GM18499 (cell line): ENCODE results near the gene RELN.
"Not testable (repeated sequence)": the region's sequence is repeated elsewhere in the genome, so short reads cannot be mapped to it uniquely, and the experiment has no call there.

Experiments used
- ATAC-seq: cut with Tn5 transposase; IDR thresholded peaks from one replicate; pipeline ENCODE4 v1.9.1; 2021; ENCODE audit warnings: moderate number of reproducible peaks; ENCODE audit not compliant: insufficient read depth, unreplicated experiment

RELN gene

DNA sequence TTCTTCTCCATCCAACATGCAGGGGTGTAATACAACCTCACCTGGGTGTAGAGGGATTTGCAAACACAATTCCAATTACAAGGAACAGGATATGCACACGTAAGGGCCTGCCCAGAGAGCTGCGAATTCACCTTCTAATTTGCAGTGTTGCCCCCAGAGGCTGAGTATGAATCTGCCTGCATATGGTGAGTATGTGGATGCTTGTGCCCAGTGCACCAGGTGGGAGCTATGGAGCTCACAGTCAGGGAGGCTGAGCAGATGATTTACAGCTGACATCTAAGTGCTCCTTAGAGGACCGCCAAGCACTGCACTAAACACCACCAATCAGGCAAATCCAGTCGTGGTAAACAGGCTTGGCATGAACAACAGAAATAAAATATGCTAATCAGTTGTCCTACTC lies 132.0 kb downstream of the RELN start:
- no peak for ATAC-seq

- ATAC-seq, result no peak
These were observed 132.5 kb downstream of the RELN start for GRCh38 chr7:103856929-103857328.

- no peak for ATAC-seq
These were observed 133.8 kb downstream of the RELN start for GRCh38 chr7:103855671-103856070.

DNA sequence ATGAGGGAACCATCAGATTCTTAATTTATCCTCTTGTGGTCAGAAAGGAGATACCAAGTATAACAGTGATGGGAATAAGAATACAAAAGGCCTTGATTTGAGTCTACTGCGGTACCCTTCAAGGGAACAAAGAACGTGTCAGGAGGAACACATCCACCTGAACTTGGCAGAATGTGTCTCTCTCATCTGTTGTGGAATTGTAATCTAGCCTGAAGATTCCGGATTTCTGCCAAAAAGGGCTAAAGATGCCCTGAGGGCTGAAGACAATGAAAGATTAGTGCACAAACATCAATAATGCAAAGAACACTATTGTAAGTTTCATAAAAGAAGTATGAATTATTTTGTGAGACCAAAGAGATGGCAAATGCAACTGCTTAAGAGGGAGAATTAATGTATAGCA lies 134.8 kb downstream of the RELN start:
- no peak for ATAC-seq

DNA sequence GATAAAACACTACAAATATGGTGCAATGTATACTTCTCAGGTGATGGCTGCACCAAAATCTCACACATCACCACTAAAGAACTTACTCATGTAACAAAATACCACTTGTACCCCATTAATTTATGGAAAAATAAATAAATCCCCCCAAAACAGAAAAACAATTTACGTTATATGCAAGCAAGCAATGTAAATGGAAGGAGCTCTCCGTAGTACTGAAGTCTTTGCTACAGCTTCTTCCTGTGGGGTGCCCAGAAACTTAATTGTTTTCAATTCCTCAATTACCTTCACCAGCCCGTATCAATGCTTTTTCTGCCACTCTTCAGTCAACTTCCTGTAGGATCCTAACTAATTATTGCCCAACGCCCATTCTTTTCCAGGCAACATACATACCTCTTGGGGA lies 138.1 kb downstream of the RELN start:
- no peak for ATAC-seq

- ATAC-seq, result no peak
These were observed 145.6 kb downstream of the RELN start for GRCh38 chr7:103843689-103844480.

DNA sequence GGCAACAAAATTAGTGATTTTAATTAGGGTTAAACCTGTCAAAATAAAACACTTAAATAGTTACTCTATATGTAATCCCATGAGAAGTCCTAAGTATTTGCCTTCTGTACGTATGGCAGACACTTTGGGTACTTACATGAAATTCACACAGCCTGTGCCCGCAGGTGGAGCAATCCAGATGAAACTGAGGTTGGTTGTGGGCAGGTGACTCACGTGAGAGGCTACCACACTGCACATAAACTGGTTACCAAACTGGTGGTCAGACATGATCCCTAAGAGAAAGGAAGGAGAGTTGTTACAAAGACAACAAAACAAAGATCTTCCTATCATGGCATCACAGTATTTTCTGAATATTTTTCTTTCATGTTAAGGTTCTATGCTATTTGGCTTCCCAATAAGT lies 156.1 kb downstream of the RELN start:
- no peak for ATAC-seq

DNA sequence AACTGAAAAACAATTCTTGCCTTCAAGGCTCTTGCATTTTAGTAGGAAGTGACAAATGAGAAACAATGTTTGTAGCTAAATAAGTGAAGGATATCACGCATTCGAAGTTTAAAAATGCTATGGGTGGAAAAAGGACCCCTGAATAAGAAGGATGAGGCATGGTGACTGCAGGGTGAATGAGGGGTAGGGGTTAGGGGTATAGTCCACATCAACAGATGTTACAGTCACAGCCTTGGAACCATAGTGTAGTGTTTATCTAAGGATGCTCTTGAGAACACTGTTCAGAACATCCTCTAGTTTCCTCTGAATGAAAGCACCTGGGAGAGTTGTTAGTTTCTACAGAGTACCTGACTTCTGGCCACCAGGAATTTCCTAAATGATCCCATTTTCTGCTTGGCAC lies 157.0 kb downstream of the RELN start:
- ATAC-seq, result no peak

DNA sequence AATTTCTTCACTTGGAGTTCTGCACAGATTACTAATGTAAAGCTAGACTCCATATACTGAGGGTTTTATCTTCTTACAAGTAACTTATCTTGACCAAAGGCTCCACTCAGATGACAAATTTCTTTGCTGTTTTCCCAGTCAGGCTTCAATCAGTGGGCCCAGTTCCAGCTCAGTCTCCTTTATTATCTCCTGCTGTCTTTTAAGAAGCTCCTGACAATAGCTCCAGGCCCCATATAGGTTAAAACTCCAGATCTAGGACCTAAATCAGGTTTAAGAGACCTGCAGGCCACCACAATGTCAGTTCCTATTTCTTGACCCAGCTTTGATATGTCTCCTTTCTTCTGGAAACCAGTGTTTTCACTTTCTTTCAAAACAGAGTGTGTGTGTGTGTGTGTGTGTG lies 165.2 kb downstream of the RELN start:
- no peak for ATAC-seq

GRCh38 chr7:103823084-103823483 lies 166.4 kb downstream of the RELN start:
- no peak for ATAC-seq

DNA sequence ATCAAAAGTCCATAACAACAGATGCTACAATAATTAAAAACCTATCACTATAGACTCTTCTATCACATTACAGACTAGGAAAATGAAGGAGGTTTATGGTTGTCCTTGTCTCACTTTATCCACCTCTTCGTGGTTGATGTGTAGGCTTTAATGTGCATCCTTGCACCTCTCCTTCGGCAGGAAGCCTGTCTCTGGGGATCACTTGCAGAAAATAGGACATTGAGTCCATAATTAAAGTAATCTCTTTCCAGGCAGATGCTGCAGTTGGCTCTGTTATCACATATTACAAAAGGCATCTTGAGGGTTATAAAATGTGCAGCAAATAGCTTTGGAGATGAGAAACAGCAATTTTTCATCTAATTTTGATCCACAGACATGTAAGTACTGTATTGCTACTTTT lies 168.4 kb downstream of the RELN start:
- ATAC-seq, result no peak

GRCh38 chr7:103815972-103816371 lies 173.5 kb downstream of the RELN start:
- ATAC-seq, result not testable (repeated sequence)

GRCh38 chr7:103813970-103814369 lies 175.5 kb downstream of the RELN start:
- no peak for ATAC-seq

DNA sequence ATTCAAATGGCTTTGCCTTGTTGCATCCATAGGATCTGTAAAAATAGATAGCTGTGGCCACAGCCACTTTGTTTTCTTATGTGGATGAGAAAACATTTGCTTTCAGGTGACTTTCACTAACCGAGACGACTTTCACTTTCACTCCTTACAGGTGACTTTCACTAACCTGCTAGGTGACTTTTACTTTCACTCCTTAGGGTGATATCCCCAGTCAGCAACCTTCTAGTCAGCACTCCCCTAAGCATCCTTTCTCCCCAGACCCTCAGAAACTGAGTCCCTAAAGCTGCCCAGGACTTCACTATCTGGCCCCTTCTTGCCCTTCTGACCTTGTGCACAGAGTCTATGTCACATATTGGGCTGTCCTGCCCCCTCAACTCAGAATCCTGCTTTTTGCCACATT lies 177.5 kb downstream of the RELN start:
- no peak for ATAC-seq

DNA sequence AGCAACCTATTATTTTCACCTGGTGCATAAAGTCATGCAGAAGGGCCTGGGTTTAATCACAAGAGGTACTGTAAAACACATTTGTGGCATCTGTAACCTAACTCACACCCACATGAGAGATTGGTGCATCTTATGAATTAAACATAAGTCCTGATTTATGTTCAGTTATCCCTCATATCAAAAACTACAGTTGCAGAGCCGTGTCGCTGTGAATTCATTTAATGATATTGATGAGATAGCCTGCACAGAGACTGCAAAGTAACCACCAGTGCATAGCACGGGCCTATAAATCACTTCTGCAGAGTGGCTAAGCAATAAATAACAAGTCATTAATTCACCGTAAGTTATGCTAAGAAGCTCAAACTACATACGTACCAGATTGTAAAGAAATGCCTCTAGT lies 178.2 kb downstream of the RELN start:
- ATAC-seq, result no peak

DNA sequence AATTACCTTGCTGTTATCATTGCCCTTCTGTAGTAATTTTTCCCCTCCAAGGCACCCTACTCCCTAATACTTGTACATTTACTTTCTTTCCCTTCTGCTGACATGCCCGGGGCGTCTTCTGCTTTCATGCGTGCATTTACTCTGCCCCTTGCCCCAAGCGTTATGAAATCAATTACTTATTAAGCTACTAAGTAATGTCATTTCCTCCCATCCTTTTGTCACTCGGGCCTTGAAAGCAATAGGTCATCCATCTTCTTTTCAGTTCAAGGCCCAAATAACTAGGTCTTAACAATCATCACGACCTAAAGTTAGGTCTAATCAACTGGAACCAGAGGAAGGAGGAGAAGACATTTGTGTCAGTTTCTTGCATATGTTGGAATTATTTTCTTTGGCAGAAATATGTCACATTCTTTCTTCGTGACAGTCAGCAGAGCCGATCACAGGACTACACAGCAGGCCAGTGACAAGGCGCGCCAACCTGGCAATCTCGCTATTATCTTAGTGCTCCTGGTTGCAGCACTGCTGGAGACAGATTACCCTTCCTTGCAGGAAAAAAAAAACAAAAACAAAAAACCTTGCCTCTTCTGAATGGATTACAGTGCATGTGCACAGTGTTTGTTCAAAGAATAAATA lies 179.2 kb downstream of the RELN start:
- no peak for ATAC-seq

DNA sequence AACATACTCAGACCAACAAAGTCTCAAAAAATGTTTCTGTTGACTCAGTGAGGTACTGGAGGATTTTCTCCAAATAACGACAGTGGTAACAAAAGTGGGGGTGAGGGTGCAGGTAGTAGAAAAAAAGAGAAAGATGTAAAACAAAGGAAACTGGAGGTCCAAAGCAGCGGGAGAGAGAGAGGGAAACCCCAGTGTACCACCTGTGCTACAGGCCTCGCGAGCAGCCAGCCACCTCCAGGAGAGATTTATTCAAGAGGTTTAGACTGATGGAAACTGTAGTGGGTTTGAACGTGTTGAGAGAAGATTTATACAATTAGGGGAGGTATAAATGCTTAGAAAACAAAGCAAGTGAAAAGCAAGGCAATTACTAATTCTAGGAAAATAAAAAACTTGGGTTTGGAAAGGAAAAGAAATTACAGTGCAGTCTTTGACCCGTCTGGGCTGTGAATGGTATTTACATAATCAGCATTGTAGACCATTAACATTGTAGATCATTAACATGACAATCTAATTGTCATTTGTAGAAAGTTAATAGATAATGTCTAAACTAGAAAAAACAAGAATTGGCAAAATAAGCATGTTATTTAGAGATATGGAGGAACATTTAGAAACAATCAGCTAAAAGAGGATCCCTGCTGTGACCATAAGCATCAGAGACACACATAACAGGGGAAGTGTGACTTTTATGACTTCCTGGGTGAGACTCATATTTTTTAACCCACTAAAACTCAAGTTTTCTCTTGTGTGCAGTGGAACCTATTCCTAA lies 180.0 kb downstream of the RELN start:
- no peak for ATAC-seq

GRCh38 chr7:103805346-103805745 lies 184.1 kb downstream of the RELN start:
- no peak for ATAC-seq

DNA sequence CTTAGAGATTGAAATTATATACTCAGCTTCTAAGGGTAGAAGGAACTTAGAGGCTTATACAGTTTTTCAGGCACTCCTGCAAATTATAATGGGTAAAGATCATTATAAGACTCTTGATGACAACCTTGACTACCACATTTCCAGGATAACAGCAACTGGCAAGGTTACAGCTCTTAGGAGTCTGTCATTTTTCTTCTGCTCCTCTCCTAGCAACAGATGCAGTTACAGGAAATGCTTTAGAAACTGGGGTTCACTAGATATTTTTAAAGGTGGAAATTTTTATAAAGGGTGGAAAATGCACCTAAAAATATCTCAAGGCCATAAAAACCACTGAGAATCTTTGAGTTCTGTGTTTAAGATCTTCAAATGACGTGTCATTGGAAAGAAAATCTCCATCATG lies 185.8 kb downstream of the RELN start:
- ATAC-seq, result no peak

- ATAC-seq, result no peak
These were observed 190.2 kb downstream of the RELN start for GRCh38 chr7:103799298-103799697.

DNA sequence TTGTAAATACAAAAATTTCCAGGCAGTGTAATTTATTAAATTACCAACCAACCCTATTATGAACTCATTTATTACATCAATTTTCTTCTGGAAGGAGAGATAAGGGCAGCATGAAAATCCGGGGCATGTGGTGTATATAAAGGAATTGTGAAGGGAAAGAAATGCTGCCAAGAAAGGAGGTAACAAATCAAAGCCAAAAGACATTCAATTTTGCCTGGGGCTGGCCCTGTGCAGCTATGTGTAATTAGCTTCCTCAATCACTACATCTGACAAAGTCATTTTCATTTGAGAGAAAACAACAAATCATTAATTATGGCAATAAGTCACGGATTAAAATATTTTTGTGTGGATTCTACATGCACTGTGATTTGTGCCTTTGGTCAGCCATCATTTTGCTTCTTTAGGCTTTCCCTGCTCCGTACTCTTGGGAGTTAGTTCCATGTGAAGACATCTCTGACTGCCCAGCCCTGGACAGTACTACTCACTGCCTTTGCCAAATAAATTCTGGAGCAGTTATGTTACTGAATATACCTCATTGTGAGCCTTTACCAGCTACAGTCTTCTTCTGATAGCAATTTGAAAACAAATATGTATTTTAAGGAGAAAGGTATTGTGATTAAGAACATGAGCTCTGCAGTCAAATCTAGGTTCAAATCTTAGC lies 191.7 kb downstream of the RELN start:
- no peak for ATAC-seq
